Stimulated activated CD8-positive, alpha-beta memory T cell treated with anti-CD3 and anti-CD28 coated beads, Interleukin-7, amount 100 ng/mL, for 4 hours (primary cell): ENCODE measurements around the gene ALX1.
"Not testable (repeated sequence)": the region's sequence is repeated elsewhere in the genome, so short reads cannot be mapped to it uniquely, and the experiment has no call there.

ENCODE experiments used
- DNase-seq, 2 donors: peaks; one replicate each; pipeline ENCODE4 v3.0.0-alpha.2; 2020; ENCODE audit warnings: low read depth in 2 of 2

ALX1 gene

GRCh38 chr12:85301051-85301450, 21.0 kb downstream of the ALX1 start:
- no peak for DNase-seq

DNA sequence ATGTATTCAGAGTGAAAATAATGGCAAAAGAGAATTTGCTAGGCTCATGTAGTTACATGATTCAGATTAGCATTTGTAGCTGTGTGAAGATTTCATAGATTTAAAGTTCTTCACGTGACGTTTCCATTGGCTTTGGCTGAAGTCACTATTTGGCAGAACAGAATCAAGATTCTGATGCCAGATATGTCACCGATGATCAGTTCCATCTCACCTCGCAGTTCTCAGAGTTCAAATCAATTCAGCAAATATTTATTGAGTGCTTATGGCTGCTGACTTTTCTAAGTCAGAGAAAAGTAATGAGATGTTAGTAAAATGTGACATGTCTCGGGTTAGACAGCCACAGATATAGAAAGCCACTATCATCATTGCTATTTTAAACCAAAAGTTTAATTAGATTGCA, 28.4 kb downstream of the ALX1 start:
- DNase-seq = no peak

DNA sequence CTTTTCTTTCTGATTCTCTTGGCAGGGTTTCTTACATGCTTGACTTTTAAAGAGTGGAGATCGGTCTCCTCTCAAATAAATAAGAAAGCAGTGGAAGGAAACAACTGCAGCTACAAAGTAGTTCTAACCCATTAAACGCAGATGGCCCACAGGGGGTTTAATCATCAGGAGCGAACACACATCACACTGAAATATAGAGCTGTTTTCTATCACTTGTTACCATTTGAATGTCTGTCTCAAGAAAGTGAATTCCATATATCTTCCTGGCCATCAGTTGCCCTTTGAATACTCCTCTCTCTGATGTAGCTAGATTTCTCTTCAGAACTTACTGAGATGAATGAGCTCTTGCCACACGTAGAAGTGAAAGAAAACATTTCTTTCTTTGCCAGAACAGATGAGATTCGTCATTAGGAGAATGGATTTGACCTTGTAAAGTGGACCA, 29.1 kb downstream of the ALX1 start:
- no peak for DNase-seq

DNA sequence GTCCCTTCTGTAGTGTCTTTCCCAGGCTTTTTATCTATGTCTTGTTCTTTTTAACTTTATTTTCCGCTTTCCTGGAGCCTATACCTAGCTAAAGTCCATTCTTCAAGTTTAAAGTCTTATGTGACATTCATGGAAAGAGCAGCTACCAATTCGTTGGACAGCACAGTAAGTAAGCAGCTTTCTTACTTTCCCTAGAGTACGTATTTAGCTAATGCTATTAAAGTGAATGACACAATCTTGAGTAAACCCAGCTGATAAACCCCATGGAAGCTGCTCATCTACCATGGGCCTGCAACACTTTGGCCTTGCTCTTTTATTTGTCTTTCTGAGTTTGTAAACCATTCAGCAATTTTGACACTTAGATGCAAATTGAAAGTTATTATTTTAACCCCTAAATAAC, 30.0 kb downstream of the ALX1 start:
- no peak for DNase-seq

- DNase-seq = no peak
These were observed 30.5 kb downstream of the ALX1 start for GRCh38 chr12:85310456-85311076.

- DNase-seq = not testable (repeated sequence)
These were observed 38.0 kb downstream of the ALX1 start for GRCh38 chr12:85317866-85318636.

DNA sequence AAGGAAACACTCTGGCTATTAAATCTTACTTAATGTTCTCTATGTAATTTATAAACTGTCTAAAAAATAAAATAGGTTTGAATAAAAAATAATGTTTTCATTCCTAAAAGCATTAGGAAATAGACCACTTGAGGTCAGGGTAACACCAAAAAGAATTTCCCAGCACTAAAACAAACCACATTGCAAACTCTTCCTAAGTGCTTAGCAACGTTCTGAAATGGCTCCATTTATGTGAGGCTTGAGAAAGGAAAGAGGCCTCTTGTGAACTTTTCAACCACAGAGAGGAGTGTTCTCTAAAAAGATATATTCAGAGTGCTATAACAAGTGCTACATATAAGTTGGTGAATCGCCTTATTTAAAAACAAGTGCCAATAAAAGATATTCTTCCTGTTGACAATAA, 42.7 kb downstream of the ALX1 start:
- no peak for DNase-seq

DNA sequence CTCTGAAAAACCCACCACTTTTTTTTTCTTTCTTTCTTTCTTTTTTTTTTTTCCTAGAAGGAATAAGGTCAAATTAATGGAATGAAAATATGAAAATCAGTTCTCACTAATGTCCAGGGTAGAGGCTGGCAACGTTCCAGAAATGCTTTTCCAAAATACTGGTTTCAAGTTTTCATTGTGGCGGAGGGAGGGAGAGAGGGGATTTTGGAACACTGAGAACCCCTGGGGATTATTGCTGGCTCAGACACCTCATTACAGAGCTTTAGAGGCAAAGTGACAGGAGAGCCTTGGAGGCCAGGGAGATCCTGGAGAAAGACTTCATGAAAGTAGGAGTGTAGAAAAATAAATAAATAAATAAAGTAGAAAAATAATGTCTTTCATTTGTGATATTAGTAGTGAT, 45.4 kb downstream of the ALX1 start:
- DNase-seq = no peak

- no peak for DNase-seq
These were observed 49.9 kb downstream of the ALX1 start for GRCh38 chr12:85329913-85330312.

- no peak for DNase-seq
These were observed 68.8 kb downstream of the ALX1 start for GRCh38 chr12:85348779-85349178.

DNA sequence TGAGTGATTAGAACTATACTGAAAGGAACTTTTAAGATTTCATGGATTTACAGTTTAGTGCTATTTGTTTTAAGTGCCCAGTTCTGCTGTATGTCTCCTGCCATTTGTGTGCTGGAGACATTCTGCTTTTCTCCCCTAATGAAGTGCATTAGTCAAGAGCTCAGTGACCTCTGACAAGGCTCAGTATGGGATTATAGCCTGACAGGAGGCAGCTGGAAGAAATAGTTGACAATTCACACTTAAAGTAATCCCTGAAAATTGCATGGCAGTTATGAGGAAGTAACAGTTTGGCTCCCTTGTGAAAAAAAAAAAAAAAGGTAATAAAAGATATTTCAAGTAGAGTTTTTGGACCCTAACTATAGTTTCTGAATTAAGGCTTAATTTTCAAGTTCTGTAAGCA, 70.3 kb downstream of the ALX1 start:
- no peak for DNase-seq
